SK-N-SH (cell line): ENCODE data around the gene RBMS3.

Source experiments
- CHD2 ChIP-seq: fragments of 150-350 bp; IDR thresholded peaks from 2 replicates; pipeline ENCODE4 v1.6.1; 2018; ENCODE audit warnings: low read length; ENCODE audit not compliant: partially characterized antibody
- CTCF ChIP-seq: fragments of 200-600 bp; sonication (generic); IDR thresholded peaks from 2 replicates; pipeline ENCODE4 v1.6.1; 2017; ENCODE audit warnings: antibody characterized with exemption, mild to moderate bottlenecking, moderate library complexity
- EP300 ChIP-seq, 2 experiments: IDR thresholded peaks; 2 replicates each; pipeline versions ENCODE4 v1.4.0 to v1.6.1; 2012; ENCODE audit warnings: borderline replicate concordance in 1 of 2, low read depth in 1 of 2, low read length in 1 of 2
- EZH2phosphoT487 ChIP-seq: fragments of 200-600 bp; sonication (generic); IDR thresholded peaks from 2 replicates; pipeline ENCODE4 v1.6.1; 2017; ENCODE audit warnings: low read depth, mixed run types, mild to moderate bottlenecking, antibody characterized with exemption, moderate library complexity, borderline replicate concordance
- GATA2 ChIP-seq: sonication (generic); formaldehyde crosslinking; IDR thresholded peaks from 2 replicates; pipeline ENCODE4 v1.5.0; 2020; ENCODE audit warnings: mild to moderate bottlenecking, missing genetic modification reagents
- POLR2AphosphoS5 ChIP-seq: IDR thresholded peaks from 2 replicates; pipeline ENCODE4 v1.6.1; 2012; ENCODE audit warnings: low read depth, low read length
- REST ChIP-seq: IDR thresholded peaks from 2 replicates; pipeline ENCODE4 v1.6.1; 2012; ENCODE audit warnings: mild to moderate bottlenecking, low read depth, low read length, moderate library complexity
- RFX5 ChIP-seq: IDR thresholded peaks from 2 replicates; pipeline ENCODE4 v1.6.1; 2012; ENCODE audit warnings: mild to moderate bottlenecking, improper control_type of control experiment, low read length
- TAF1 ChIP-seq: IDR thresholded peaks from 2 replicates; pipeline ENCODE4 v1.6.1; 2012; ENCODE audit warnings: low read depth, mild to moderate bottlenecking, low read length, moderate library complexity, borderline replicate concordance

DNA sequence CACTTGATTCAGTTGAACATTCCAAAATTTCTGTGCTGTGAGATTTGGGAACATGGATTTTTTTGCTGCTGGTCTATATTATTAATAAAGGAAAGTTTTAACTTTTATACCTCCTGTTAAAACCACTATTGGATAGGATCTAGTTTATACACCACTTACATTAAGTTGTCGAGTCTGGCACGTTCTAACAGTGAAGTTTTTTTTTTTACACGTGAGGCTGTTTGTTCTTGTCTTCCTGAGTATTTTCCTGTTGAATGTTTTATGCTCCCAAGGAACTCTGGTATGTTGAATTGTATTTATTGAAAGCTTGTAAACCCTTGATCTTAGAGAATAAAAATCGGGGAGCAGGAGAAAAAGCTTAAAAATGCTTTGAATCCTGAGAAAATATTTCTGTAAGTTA, 338.8 kb downstream of the RBMS3 start:
- TF ChIP-seq EP300 (IDR thresholded peaks at IDR 0.05; ENCODE audit: borderline replicate concordance in 1 of 2, low read depth in 1 of 2, low read length in 1 of 2) (no peak), GATA2 (CRISPR knock-in tag) (no peak), POLR2AphosphoS5 (no peak), TAF1 (no peak), RFX5 (no peak), CTCF (no peak), REST (no peak), EZH2phosphoT487 (no peak), CHD2 (no peak)
